Heart left ventricle (tissue), 16 donors: Measurements from ENCODE around the gene TRMT6. TPM values are rescaled to one million over a fixed set of nuclear protein-coding genes. Genes with fewer than 3 reads are reported as not detected.

ENCODE experiments used
- ATAC-seq, 4 donors: fragments of 200-7000 bp; cut with Tn5 transposase; one replicate each; pipeline ENCODE4 v1.9.1; 2020 to 2022; ENCODE audit warnings: moderate library complexity in 4 of 4, mild to moderate bottlenecking in 3 of 4, moderate number of reproducible peaks in 1 of 4
- DNase-seq, 5 donors: peaks; one replicate each; pipeline ENCODE4 v3.0.0-alpha.2; 2020
- H3K27ac ChIP-seq, 12 donors: fragments of 200-600 bp; sonication (generic) in 4 of 12; one replicate each; pipeline versions ENCODE4 v1.5.0 to v1.8.0; 2016 to 2022; ENCODE audit warnings: mild to moderate bottlenecking in 2 of 12
- H3K27me3 ChIP-seq, 9 donors: fragments of 200-600 bp; sonication (generic) in 2 of 9; one replicate each; pipeline versions ENCODE4 v1.5.1 to v1.8.0; 2016 to 2022; ENCODE audit warnings: mild to moderate bottlenecking in 3 of 9
- H3K36me3 ChIP-seq, 9 donors: fragments of 200-600 bp; sonication (generic) in 2 of 9; one replicate each; pipeline versions ENCODE4 v1.5.0 to v1.8.0; 2018 to 2022; ENCODE audit warnings: mild to moderate bottlenecking in 2 of 9
- H3K4me1 ChIP-seq, 12 donors: fragments of 200-600 bp; sonication (generic) in 4 of 12; one replicate each; pipeline versions ENCODE4 v1.5.0 to v1.8.0; 2016 to 2022; ENCODE audit warnings: mild to moderate bottlenecking in 3 of 12
- H3K4me3 ChIP-seq, 12 donors: fragments of 200-600 bp; sonication (generic) in 4 of 12; one replicate each; pipeline versions ENCODE4 v1.5.0 to v1.8.0; 2017 to 2022; ENCODE audit warnings: mild to moderate bottlenecking in 9 of 12, moderate library complexity in 4 of 12
- H3K9me3 ChIP-seq, 12 donors: fragments of 200-600 bp; sonication (generic) in 4 of 12; one replicate each; pipeline versions ENCODE4 v1.5.0 to v1.8.0; 2016 to 2022; ENCODE audit warnings: mild to moderate bottlenecking in 1 of 12
- POLR2A ChIP-seq, 2 donors: fragments of 450-650 bp; IDR thresholded peaks; one replicate each; pipeline ENCODE4 v1.6.1; 2017; ENCODE audit warnings: antibody characterized with exemption in 2 of 2, mild to moderate bottlenecking in 2 of 2, moderate library complexity in 2 of 2
- WGBS, 4 donors: extraction: QIAGEN DNeasy Blood & Tissue Kit in 2 of 4; methylation state at CpG; one replicate each; pipeline versions ENCODE4 v1.1.5 to v1.1.7; 2013 to 2018; 5-methylcytosine and 5-hydroxymethylcytosine counted together
- intact Hi-C, 10 donors: fragments of 100-400 bp; cut with DNase I; formaldehyde crosslinking; loops; one replicate each; pipeline versions ENCODE4 v1.11.1 to v1.14.2; 2022
- long read RNA-seq, 3 donors: library from polyadenylated mRNA; unstranded; transcript quantifications; one replicate each; pipeline ENCODE4 v2.0.0, GENCODE V29; 2020 to 2021
- polyA plus RNA-seq, 2 donors: library from polyadenylated mRNA; stranded (reverse); fragments of 200-250 nt; gene quantifications; one replicate each; pipeline ENCODE4 v1.2.3, GENCODE V29; 2013
- total RNA-seq, 9 donors: library from RNA; depleted of rRNA in 2 of 9; stranded (reverse); fragments of >200 nt in 2 of 9; fragmentation: NEBNext Ultra II Directional in 3 of 9; extraction: Animal tissue kit (Norgen Biotek cat#: 25700) in 3 of 9; gene quantifications; one replicate each; pipeline versions ENCODE4 v1.1.0 to v1.2.4, GENCODE V29; 2016 to 2023
- TF ChIP-seq, protein P1 (sequence below), 12 donors: fragments of 200-600 bp; sonication (generic) in 4 of 12; IDR thresholded peaks; one replicate each; pipeline versions ENCODE4 v1.5.0 to v1.8.0; 2018 to 2022; ENCODE audit warnings: antibody characterized with exemption in 12 of 12, mild to moderate bottlenecking in 5 of 12
- donor health status: ischemic (EF 13 %, LVEDD 7.1; RV severe dilation, severe dysfunction).
- donor health status: healthy with polysubstance abuse.
- donor health status: DM: no; HTN: yes; CAD: no.
- donor health status: DM: no; HTN: no; CAD: no.
- donor health status: ischemic (EF 25% LVEDD 6.9; RV normal size, moderate dysfunction).
- donor health status: ischemic (EF 25% LVEDD 5.7; RV mildly dilated, moderate dysfunction).
- donor health status: healthy.
- donor health status: DM: yes; HTN: yes; CAD: no.
- donor health status: ischemic (EF 35%, LVEDD 5.7; RV mildly dilated, moderate dysfunction).
- donor health status: nonischemic (EF 11% LVEDD 7.7; RV severe dilation, severe dysfunction).
- donor health status: DM: yes; HTN: yes; CAD: no.
- donor health status: PGD.
- donor health status: ischemic (EF 29% LVEDD 5.4; RV normal size, mild dysfunction).
- donor health status: nonischemic (EF 23%, LVEDD 6.1; RV moderate dilation, normal function).

TRMT6 gene, protein sequence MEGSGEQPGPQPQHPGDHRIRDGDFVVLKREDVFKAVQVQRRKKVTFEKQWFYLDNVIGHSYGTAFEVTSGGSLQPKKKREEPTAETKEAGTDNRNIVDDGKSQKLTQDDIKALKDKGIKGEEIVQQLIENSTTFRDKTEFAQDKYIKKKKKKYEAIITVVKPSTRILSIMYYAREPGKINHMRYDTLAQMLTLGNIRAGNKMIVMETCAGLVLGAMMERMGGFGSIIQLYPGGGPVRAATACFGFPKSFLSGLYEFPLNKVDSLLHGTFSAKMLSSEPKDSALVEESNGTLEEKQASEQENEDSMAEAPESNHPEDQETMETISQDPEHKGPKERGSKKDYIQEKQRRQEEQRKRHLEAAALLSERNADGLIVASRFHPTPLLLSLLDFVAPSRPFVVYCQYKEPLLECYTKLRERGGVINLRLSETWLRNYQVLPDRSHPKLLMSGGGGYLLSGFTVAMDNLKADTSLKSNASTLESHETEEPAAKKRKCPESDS
- total RNA-seq (10 to 100 TPM in 4 of 9 donors, 1 to 10 TPM in 5; 5.8 to 12.0 (median 9.8) TPM), polyA plus RNA-seq (10 to 100 TPM in 1 of 2 donors, 1 to 10 TPM in 1; 4.8 to 18.2 TPM)
- long read RNA-seq, donor 1, transcript TRMT6-201 (11 exons, 2,327 nt) = major isoform, 11 of 14 reads
- long read RNA-seq, donor 1, partial matches to known transcripts = 3 of 14 reads
- long read RNA-seq, donor 1, other reads (novel, unspliced or antisense) = 0 of 14 reads
- long read RNA-seq, donor 2, partial matches to known transcripts = 14 of 16 reads
- long read RNA-seq, donor 2, other reads (novel, unspliced or antisense) = 1 of 16 reads
- long read RNA-seq, donor 3, transcript TRMT6-201 (11 exons, 2,327 nt) = major isoform, 11 of 19 reads
- long read RNA-seq, donor 3, partial matches to known transcripts = 7 of 19 reads
- long read RNA-seq, donor 3, other reads (novel, unspliced or antisense) = 1 of 19 reads

DNA sequence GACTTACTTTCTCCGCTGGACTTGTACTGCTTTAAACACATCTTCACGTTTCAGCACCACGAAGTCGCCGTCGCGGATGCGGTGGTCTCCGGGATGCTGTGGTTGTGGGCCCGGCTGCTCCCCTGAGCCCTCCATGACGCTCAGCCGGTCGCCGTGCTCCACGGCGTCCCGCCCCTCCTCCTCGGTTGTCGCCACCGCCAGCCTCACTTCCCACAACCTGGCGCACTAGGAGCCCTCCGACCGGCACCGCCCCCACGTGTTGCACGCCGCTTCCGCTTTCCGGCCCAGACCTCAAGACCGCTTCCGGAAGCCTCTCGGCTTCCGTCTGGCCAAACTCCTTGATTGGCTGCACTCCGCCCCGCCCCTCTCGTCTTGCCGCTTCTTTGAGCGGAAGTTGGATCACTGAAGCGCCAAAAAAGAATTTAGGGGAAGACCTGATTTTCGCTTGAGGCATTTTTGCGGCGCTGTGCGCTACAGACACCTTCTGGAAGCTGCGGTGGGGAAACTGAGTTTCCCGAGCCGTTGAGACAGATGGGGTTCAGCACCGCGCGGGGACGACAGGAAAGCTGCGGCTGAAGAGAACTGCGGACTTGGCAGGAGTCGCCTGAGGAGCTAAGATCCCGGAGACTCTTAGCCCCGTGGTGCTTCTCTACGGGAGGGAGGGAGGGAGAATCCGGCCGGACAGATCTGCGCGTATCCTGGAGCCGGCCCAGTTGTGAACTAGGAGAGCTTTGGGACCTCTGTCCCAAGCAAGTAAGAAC, at the start of gene TRMT6, which contains the start of gene MCM8:
TSS of gene TRMT6 (minus strand) at position 263 of the 761 bp plus-strand sequence. CDS start at position 135, 128 bp downstream.
TSS of gene MCM8 (plus strand) at position 382 of the 761 bp plus-strand sequence. CDS start 1,364 bp downstream, outside the sequence.
- Histone ChIP-seq H3K27me3 (no peaks in the 10 kb centered on the region), H3K4me3 (peak within 1 kb of the TSS; percentile 62 to 94 (median 70)), H3K4me1 (peaks cover 4 to 38% (median 16%) of the 10 kb centered on the region in 12 donors), H3K27ac (peak within 1 kb of the TSS in 11 of 12 donors; percentile 43 to 81 (median 71)), H3K9me3 (no peaks in the 10 kb centered on the region), H3K36me3 (peaks cover 0 to 47% (median 38%) of the 10 kb centered on the region in 9 donors)
- DNase-seq (peak; percentile 95 to 98 (median 97)), ATAC-seq (peak; percentile 100)
- intact Hi-C loops = loop anchor here in 3 of 10 donors (2.0 to 10.0 kb wide), 3 partner anchors 124 to 127 kb away; no protein-coding TSS in a partner anchor
- WGBS, 4 donors = 0 to 1% (median 0%) methylated on average over 39 to 61 of the region's 61 CpGs
- TF ChIP-seq, protein P1, sequence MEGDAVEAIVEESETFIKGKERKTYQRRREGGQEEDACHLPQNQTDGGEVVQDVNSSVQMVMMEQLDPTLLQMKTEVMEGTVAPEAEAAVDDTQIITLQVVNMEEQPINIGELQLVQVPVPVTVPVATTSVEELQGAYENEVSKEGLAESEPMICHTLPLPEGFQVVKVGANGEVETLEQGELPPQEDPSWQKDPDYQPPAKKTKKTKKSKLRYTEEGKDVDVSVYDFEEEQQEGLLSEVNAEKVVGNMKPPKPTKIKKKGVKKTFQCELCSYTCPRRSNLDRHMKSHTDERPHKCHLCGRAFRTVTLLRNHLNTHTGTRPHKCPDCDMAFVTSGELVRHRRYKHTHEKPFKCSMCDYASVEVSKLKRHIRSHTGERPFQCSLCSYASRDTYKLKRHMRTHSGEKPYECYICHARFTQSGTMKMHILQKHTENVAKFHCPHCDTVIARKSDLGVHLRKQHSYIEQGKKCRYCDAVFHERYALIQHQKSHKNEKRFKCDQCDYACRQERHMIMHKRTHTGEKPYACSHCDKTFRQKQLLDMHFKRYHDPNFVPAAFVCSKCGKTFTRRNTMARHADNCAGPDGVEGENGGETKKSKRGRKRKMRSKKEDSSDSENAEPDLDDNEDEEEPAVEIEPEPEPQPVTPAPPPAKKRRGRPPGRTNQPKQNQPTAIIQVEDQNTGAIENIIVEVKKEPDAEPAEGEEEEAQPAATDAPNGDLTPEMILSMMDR (IDR thresholded peaks at IDR 0.05) = peak in 1 of 12 donors; percentile 3
- TF ChIP-seq POLR2A (IDR thresholded peaks at IDR 0.05) = peak in 1 of 2 donors; percentile 38

DNA sequence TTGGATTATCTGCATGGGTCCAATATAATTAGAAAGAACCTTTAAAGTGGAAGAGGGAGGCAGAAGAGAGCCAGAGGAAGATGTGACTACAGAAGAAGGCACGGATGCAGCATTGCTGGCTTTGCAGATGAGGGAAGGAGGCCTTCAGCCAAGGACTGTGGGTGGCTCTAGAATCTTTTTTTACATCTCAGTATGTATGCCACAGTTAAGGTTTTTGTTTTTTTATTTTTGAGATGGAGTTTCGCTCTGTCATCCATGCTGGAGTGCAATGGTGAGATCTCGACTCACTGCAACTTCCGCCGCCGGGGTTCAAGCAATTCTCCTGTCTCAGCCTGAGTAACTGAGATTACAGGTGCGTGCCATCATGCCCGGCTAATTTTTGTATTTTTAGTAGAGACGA, 49.5 kb upstream of the TRMT6 start:
- WGBS, 4 donors = 95 to 98% (median 97%) methylated on average over 9 of the region's 9 CpGs
- intact Hi-C loops = loop anchor here in 2 of 10 donors (5.0 kb wide), 3 partner anchors 42 to 472 kb away; no protein-coding TSS in a partner anchor
- DNase-seq = no peak
- Histone ChIP-seq H3K27ac (no peak overlapping the region), H3K9me3 (no peaks in the 10 kb centered on the region), H3K4me1 (peaks cover 0 to 2% (median 0%) of the 10 kb centered on the region in 12 donors), H3K27me3 (no peaks in the 10 kb centered on the region), H3K36me3 (peaks cover 0 to 17% (median 6%) of the 10 kb centered on the region in 9 donors), H3K4me3 (no peak overlapping the region)
- no peak for ATAC-seq
- no peak for TF ChIP-seq POLR2A (IDR thresholded peaks at IDR 0.05)
- TF ChIP-seq, protein P1 (IDR thresholded peaks at IDR 0.05) = no peak

DNA sequence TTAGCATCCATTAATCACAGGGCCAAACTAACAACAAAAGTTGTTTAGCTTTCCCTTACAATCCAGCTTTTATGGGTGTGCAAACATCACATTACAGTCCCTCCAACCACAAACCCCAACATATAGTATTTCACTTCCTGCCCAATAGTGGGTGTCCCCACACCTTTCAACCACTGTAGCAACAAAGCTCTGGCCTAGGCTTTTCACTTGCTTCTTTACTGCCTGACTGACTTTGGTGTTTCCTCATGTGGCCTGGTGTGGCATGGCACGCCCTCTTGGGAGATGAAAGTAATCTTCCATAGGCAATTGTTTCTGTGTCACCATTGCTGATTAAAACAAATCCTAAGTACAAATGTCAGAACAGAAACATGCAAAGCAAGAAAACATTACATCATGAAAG, 46.4 kb upstream of the TRMT6 start:
- ATAC-seq = peak in 1 of 4 donors; percentile 34
- WGBS, 4 donors = 90 to 100% (median 98%) methylated on average over 1 of the region's 1 CpG
- TF ChIP-seq POLR2A (IDR thresholded peaks at IDR 0.05) = no peak
- TF ChIP-seq, protein P1 (IDR thresholded peaks at IDR 0.05) = no peak

More for the DNA sequence above, 46.4 kb upstream of the TRMT6 start:
- no peak for DNase-seq
- H3K36me3 ChIP-seq = peaks cover 0 to 34% (median 6%) of the 10 kb centered on the region in 9 donors
- H3K27me3 ChIP-seq = no peaks in the 10 kb centered on the region
- no peaks in the 10 kb centered on the region for H3K4me1 ChIP-seq
- H3K4me3 ChIP-seq = no peak overlapping the region
- no peak overlapping the region for H3K27ac ChIP-seq
- intact Hi-C loops = loop anchor here in 1 of 10 donors (5.0 kb wide), 1 partner anchor 39 kb away; no protein-coding TSS in a partner anchor
- no peaks in the 10 kb centered on the region for H3K9me3 ChIP-seq
